ENCODE measurements around the gene RHBDL1. TPM values are rescaled to one million over a fixed set of nuclear protein-coding genes. Genes with fewer than 3 reads are reported as not detected.

The RHBDL1 gene
- polyA plus RNA-seq, 3 donors = 0.84 to 2.5 (median 2.3) TPM

DNA sequence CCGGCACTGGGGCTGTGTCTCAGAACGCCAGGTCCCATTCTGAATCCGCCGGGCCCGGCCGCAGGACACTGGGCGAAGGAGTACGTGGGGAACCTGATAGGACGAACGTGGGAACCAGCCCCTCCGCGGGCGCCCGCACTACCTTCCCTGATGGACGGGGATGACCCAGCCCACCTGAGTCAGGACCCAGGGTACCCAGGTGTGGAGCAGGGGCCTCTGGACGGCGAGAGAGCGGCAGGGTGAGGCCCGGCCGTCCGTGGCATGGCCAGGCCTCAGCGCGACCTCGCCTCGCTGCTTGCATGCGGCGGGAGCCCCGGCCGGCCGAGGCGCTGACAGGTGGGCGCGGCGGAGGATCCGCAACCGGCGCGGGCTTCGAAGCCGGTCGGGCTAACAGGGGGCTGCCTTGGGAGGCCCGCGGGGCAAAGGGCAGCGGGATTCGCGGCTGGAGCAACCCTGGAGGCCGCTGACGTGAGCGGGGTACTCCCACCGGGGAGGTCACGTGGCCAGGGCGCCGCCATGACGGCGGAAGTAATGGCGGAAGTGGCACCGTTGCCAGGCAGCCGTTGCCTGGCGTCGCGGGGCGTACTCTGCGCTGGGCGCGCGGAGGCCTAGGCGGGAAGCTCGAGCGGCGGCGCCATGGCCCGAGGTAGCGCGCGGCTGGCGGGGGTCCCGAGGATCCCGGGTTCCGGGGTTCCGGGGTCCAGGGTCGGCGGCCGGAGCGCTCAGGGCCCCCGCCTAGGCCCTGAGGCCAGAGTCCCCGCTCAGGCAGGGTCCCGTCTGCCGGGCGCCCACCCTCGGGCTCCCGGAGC, 26.5 kb upstream of the RHBDL1 start, which contains the start of gene WDR90:
Gene WDR90 (plus strand): TSS at position 585 of the 809 bp plus-strand sequence. CDS start 52 bp downstream, at position 637.
- peak in 10 of 11 donors; percentile 72 to 87 (median 84) for DNase-seq (ENCODE audit: extremely low read depth in 1 of 11, low read depth in 9 of 11, low spot score in 4 of 11)

DNA sequence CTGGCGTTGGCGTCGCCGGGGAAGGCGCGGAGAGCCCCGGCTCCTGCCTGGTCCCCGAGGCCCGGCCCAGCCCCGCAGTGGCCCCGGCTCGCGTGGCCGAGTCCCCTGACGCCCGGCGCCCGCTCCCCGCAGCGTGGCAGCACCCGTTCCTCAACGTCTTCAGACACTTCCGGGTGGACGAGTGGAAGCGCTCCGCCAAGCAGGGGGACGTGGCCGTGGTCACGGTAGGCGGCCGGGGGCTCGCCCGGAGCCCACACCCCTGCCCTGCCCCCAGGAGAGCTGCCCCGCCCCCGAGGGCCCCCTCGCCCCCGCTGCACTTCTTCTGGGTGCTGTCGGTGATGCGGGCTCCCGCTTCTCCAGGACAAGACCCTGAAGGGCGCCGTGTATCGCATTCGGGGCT, 25.8 kb upstream of the RHBDL1 start:
- no peak for DNase-seq (ENCODE audit: extremely low read depth in 1 of 11, low read depth in 9 of 11, low spot score in 4 of 11)

DNA sequence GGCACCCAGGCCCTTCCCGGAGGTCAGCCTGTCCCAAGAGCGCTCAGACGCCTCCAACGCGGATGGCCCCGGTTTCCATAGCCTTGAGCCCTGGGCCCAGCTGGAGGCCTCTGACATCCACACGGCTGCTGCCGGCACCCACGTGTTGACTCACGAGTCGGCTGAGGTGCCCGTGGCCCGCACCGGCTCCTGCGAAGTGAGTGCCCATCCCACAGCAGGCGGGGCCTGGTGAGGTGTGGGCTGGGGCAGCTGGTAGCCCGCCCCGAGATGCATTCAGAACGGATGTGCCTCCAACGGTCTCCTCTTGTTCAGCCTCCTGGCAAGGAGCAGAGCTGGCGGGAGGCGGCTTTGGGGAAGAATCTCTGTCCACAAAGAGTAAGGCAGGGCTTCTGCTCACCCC, 23.6 kb upstream of the RHBDL1 start:
- DNase-seq (ENCODE audit: extremely low read depth in 1 of 11, low read depth in 9 of 11, low spot score in 4 of 11) = no peak

DNA sequence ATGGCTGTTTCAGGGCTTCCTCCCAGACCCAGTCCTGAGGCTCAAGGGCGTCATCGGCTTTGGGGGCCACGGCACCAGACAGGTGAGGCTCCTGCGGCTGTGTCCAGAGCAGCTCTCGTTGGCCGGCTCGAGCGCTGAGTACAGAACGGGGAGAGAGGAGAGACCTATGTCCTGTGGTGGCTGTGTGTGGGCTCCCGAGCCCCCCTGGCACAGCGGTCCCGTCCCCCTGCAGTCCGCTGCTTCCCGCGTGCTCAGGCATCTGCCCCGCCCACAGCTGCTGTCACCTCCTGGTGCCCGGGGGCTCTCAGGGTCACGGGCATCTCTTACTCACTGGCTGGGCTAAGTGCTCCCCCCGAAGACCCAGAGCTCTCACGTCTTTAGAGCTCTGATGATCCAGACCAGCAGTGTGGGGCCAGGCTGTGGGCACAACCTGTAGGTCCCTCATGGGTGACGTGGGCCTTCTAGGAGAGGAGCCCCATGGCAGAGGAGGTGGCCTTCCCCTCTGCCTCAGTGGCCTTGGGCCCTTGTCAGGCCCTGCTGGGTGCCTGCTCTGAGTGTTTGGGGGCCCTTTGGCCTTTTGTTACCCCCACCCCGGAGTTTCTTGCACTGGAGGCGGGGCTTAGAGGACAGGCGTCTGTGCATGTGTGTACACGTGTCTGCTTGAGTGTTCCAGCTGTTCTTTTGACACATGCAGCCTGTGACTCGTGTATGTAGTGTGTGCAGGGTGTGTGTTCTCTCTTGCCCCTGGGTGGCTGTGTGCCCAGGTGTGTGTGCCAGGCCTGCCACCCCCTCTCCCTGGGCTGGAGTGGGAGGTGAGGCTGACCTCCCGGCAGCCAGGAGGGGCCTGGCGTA, 22.8 kb upstream of the RHBDL1 start:
- DNase-seq (ENCODE audit: extremely low read depth in 1 of 11, low read depth in 9 of 11, low spot score in 4 of 11) = no peak

DNA sequence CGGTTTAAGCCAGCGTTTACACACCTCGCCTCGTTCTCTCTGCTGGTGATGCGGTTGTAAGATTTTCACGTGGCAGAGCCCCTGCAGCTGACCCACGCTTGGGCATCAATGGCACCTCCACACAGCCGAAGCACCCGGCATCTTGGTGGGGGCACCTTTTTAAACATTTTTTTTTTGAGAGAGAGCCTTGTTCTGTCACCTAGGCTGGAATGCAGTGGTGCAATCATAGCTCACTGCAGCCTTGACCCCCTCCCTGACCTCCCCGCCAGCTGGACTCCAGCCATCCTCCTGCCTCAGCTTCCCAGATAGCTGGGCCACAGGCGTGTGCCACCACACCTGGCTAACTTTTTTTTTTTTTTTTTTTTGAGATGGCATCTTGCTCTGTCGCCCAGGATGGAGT, 21.4 kb upstream of the RHBDL1 start:
- no peak for DNase-seq (ENCODE audit: extremely low read depth in 1 of 11, low read depth in 9 of 11, low spot score in 4 of 11)

DNA sequence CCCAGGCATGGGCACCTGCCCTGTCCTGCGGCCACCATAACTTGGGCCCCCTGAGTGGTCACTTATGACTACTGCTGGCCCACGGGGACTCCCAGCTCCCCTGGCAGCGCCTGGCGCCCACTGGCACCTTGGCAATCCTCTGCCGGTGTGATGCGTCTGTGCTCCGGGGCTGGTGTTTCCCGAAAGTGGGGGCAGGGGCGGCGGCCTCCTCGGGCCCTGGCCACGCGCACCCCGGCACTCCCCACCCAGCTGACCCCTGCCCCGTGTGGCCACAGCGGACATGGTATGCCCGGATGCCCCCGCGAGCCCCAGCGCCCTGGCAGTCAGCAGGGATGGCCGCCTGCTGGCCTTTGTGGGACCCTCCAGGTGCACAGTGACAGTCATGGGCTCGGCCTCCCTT, 18.0 kb upstream of the RHBDL1 start:
- DNase-seq (ENCODE audit: extremely low read depth in 1 of 11, low read depth in 9 of 11, low spot score in 4 of 11) = no peak

DNA sequence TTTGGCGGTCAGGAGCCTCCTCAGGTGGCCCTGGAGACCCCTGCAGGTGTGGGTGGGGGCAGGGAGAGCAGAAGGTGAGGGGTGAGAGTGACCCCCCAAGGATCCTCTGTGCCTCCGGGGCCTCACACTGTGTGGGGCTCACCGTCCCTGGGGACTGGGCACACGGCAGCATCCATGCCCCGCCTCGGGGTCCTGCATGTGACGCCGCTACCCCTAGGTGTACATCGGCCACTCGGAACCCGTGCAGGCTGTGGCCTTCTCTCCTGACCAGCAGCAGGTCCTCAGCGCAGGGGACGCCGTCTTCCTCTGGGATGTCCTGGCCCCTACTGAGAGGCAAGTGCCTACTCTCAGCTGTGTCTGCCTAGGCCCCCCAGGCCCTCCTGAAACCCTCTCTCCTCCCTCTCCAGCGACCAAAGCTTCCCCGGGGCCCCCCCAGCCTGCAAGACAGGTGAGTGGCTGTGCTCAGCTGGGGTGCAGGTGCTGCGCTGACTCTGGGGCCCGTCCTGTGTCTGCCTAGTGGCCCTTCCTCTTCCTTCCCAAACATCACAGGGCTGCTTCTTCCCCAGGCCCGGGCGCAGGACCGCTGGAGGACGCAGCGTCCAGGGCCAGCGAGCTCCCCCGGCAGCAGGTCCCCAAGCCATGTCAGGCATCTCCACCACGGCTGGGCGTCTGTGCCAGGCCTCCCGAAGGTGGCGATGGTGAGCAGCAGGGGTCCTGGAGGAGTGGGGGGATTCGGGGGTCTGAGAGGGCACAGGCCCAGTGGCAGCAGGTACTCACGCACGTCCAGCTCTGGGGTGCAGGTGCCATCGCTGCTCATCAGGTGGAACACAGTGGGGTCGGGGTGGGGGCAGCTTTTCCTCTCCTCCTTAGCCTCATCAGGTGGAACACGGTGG, 16.5 kb upstream of the RHBDL1 start:
- no peak for DNase-seq (ENCODE audit: extremely low read depth in 1 of 11, low read depth in 9 of 11, low spot score in 4 of 11)

DNA sequence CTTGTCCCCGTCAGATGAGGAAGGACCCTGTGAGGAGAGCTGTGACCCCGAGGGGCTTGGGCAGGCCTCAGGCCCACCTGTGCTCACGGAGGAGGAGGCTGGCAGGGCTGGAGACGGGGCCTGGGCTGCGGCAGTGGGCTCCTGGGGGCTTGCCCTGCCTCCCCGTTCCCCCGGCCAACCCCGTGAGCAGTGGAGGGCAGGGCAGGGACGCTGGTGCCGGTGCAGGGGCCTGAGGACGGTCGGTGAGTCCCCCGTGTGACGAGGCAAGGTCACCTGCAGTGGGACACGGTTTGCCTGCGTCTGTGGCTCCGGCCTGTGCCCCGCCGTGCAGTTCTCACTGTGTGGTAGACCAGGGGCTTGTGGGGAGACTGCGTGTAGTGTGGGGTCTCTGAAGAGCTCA, 15.9 kb upstream of the RHBDL1 start:
- DNase-seq (ENCODE audit: extremely low read depth in 1 of 11, low read depth in 9 of 11, low spot score in 4 of 11) = no peak

DNA sequence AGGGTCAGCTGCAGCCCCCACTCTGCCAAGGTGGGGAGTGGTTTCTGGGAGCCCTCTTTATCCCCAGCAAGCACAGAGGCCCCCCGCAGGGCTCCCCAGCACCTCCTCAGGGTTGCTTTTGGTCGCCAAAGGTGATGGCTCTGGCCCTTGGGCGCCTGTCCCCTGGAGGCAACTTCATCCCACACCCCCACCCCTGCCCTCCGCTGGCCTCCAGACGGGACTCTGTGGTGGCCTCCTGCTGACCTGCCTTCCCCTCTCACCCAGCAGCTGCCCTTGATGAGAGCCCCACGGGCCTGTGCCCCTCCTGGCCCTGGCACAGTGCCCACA, 15.4 kb upstream of the RHBDL1 start:
- DNase-seq (ENCODE audit: extremely low read depth in 1 of 11, low read depth in 9 of 11, low spot score in 4 of 11) = no peak

DNA sequence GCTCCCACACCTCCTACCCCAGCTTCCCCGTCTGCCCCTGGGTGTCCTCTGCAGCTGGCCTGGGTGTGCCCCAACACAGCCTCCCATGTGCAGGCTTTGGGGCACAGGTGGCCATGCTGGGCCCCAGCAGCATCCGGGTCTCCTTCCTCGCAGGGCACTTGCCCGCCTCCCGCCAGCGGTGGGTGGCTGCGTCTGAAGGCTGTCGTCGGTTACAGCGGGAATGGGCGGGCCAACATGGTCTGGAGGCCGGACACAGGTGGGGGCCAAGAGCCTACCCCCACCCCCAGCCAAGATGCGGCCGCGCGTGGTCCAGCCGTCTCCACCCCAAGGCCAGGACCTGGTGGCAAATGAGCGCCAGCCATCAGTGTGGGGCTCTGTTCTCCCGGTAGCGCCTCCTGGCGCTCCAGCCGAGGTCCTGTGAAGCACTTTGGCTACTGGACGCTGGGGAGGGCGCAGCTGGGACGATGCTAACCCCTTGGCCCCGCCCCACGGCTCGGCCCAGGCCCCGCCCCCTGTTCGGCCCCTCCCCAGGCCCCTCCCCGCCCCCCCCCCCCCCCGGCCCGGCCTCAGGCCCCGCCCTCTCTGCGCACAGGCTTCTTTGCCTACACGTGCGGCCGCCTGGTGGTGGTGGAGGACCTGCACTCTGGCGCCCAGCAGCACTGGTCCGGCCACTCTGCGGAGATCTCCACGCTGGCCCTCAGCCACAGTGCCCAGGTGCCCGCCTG, 14.8 kb upstream of the RHBDL1 start:
- DNase-seq (ENCODE audit: extremely low read depth in 1 of 11, low read depth in 9 of 11, low spot score in 4 of 11) = peak in 7 of 11 donors; percentile 58 to 73 (median 66)

DNA sequence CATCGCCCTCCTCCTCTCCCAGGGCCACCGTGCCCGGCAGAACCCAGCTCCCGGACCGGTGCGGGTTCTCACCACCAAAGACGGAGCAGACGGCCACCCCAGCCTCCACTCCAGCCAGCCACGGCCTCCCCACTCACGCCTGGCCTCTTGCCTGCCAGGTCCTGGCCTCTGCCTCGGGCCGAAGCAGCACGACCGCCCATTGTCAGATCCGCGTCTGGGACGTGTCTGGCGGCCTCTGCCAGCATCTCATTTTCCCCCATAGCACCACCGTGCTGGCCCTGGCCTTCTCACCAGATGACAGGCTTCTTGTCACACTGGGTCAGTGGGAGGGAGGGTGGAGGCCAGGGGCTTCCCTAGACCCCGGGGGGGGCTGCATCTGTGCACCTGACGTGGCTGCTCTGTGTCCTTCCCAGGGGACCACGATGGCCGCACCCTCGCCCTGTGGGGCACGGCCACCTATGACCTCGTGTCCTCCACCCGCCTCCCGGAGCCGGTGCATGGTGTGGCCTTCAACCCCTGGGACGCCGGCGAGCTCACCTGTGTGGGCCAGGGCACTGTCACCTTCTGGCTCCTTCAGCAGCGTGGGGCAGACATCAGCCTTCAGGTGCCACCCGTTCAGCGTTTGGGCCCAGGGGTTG, 14.2 kb upstream of the RHBDL1 start:
- no peak for DNase-seq (ENCODE audit: extremely low read depth in 1 of 11, low read depth in 9 of 11, low spot score in 4 of 11)

DNA sequence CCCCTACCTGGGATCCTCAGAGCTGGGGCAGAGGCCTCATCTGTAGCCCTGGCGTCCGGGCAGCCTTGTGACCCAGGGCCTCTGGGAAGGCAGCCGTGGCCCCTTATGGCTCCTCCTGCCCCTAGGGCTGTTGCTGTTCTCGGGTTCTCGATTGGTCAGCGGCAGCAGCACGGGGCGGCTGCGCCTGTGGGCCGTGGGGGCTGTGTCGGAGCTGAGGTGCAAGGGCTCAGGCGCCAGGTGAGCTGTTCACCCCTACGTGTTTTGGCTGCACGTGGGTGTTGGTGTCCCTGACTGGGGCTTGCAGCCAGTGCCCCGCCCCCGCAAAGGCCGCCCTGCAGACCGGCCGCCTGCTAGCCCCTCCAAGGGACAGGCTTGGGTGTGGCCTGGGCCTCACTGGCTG, 13.4 kb upstream of the RHBDL1 start:
- DNase-seq (ENCODE audit: extremely low read depth in 1 of 11, low read depth in 9 of 11, low spot score in 4 of 11) = no peak

DNA sequence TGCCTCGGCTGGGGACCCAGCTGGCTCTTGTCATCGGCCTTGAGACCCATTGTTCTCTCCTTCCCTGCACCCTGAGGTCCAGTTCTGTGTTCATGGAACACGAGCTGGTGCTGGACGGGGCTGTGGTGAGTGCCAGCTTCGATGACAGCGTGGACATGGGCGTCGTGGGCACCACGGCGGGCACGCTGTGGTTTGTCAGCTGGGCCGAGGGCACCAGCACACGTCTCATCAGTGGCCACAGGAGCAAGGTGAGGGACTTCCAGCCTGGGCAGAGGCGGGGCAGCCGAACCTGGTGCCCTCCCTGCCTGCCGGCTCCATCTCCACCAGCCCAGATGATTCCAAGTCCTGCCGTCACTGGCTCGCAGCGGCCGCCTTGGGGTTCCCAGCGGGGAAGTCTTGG, 12.9 kb upstream of the RHBDL1 start:
- no peak for DNase-seq (ENCODE audit: extremely low read depth in 1 of 11, low read depth in 9 of 11, low spot score in 4 of 11)

DNA sequence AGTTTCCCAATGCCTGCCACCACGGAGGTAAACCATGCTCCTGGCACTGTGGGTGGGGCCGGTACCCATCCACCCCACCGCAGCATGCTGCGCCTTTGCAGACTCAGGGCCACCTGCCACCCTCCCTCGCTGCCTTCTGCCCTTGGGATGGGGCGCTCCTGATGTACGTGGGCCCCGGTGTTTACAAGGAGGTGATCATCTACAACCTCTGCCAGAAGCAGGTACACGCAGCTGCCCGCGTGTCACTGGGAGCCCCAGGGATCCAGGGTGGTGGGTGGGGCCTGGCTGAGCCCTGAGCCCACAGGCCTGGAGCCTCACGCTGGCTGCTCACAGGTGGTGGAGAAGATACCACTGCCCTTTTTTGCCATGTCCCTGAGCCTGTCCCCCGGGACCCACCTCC, 8.9 kb upstream of the RHBDL1 start:
- DNase-seq (ENCODE audit: extremely low read depth in 1 of 11, low read depth in 9 of 11, low spot score in 4 of 11) = no peak

DNA sequence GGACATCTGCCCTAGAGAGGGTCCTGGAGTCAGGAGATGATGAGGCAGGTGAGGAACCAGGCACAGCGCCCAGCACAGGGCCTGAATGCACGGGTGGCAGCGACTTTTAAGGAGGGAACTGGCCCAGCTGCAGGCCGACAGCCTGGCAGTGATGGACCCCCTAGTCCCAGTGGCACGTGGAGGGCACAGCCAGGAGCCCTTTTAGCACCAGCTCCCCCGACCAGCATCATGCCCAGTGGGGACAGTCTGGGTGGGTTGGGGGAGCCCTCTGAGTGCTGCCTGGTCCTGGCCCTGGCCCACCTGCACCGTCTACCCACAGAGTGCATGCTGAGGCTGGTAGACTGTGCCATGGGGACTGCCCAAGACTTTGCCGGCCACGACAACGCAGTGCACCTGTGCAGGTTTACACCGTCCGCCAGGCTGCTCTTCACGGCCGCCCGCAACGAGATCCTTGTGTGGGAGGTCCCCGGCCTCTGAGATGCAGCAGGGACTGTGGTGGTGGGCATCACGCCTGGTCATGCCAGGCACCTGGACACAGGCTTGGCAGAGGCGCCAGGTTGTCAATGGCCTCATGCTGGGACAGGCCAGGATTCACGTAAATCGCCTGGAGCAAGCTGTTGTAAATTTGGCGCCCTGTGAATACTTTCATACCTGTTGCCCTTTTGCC, 8.2 kb upstream of the RHBDL1 start:
- DNase-seq (ENCODE audit: extremely low read depth in 1 of 11, low read depth in 9 of 11, low spot score in 4 of 11) = no peak

DNA sequence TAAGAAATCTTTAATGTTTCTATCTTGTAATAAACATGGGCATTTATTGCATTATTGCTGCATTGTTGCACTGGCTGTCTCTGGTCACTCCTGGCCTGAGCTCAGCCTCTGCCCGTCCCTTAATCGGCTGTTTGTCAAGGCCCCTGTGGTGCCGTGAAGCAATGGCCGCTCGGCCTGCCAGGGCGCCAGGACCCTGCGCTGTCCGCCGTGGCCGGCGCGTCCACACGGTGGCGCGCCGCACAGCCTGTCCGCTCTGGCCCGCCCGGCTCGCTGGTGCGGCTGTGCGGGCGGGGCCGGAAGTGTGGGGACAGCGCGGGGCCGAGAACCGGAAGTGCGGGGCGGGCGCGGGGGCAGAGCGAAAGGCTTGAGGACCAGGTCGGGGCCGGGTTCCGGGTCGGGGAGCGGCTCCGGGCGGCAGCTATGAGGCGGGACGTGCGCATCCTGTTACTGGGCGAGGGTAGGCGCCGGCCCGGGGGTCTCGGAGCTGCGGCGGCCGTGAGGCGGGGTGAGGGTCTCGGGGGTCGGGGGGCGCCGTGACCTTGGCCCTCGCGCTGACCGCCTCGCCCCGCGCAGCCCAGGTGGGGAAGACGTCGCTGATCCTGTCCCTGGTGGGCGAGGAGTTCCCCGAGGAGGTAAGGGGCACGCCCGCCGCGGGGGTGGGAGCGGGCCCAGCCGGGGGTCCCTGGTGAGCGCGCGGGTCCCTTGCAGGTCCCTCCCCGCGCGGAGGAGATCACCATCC, 7.5 kb upstream of the RHBDL1 start, which contains the start of gene RHOT2:
Gene RHOT2 (plus strand): TSS at position 353 of the 739 bp plus-strand sequence. CDS start 68 bp downstream, at position 421.
- peak in 10 of 11 donors; percentile 72 to 91 (median 87) for DNase-seq (ENCODE audit: extremely low read depth in 1 of 11, low read depth in 9 of 11, low spot score in 4 of 11)
